ENCODE measurements around the gene ABCC1.

ABCC1 gene

DNA sequence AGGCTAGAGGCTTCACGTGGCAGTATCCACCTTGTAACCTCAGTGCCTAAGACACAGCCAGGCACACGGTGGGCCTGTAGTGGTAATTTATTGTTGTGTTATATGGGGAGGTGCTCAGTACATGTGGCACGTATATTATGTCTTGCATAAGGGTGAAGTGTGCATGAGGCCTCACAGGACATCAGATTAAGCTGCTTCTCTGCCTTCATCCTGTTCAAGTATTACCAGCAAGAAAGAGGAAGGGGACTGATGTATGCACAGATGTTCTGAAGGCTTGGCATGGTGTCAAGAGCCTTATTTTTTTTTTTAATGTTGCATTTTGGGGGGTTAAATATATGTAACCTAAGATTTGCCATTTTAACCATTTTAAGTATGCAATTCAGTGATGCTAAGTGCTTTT, 71.6 kb downstream of the ABCC1 start:
- peak; percentile 41 to 48 for DNase-seq
- TF ChIP-seq GATA1 (IDR thresholded peaks at IDR 0.05; ENCODE audit: low read depth, low read length) (no peak), POLR2A (IDR thresholded peaks at IDR 0.05; ENCODE audit: low read length) (no peak)

DNA sequence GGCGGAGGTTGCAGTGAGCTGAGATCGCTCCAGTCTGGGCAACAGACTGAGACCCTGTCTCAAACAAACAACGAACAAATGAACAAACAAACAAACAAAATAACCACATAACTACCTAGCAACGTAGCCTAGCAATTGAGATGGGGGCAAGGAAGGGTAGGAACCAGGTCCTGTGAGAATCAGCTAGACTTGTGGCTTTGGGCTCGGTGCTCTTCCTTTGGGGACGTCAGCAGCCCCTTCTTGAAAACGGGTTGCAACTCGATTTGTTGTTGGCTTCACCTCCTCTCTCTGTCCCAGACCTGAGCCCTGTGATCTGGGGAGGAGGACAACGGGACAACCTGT, 72.2 kb downstream of the ABCC1 start:
- TF ChIP-seq GATA1 (IDR thresholded peaks at IDR 0.05; ENCODE audit: low read depth, low read length): no peak
- DNase-seq: no peak

DNA sequence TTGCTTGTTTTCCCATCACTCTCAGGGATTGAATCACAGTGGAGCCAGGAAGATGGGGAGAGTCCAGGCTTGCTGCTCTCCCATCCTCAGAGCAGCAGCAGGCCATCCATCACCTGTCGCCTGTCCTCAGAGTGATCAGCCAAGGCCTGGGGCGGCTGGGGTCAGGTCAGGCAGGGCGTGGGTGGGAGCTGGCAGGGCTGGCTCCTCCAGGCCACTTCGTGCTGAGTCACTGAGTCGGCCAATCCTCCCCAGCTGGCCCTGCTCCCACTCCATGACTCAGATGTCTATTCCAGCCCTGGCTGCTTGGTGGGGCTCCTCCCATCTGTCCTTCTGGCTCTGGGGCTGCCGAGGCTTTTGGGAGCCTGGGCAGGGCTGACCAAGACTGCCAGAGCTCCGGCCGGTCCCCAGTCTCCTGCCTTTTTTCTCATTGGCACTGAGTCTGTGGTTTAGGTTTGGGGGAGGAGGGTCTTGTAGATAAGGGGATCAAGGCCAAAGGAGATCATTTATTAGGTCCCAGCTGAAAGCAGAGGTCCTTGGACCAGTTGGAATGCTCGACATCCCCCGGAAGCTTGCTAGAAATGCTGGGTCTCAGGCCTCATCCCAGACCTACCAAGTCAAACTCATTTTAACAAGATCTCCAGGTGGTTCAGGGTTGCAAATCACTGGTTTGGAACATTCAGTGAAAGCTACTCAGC, 72.7 kb downstream of the ABCC1 start:
- TF ChIP-seq POLR2A (IDR thresholded peaks at IDR 0.05; ENCODE audit: low read length) (peak; percentile 74), GATA1 (IDR thresholded peaks at IDR 0.05; ENCODE audit: low read depth, low read length) (no peak)
- DNase-seq: peak; percentile 96 to 97

DNA sequence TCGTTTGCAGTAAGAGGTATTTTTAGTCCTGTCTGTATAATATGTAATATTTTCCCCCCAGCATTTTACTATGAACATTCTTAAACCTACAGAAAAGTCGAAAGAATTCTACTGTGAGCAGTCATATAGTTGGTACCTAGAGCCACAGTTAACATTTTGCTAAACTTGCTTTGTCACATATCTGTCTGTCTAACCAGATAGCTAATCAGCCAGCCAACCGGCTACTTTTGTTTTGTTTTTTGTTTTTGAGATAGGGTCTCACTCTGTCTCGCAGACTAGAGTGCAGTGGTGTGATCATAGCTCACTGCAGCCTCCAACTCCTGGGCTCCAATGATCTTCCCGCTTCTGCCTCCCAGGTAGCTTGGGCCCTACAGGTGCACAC, 73.3 kb downstream of the ABCC1 start:
- DNase-seq: peak; percentile 82 to 92
- peak; percentile 30 for TF ChIP-seq POLR2A (IDR thresholded peaks at IDR 0.05; ENCODE audit: low read length)
- TF ChIP-seq GATA1 (IDR thresholded peaks at IDR 0.05; ENCODE audit: low read depth, low read length): no peak

DNA sequence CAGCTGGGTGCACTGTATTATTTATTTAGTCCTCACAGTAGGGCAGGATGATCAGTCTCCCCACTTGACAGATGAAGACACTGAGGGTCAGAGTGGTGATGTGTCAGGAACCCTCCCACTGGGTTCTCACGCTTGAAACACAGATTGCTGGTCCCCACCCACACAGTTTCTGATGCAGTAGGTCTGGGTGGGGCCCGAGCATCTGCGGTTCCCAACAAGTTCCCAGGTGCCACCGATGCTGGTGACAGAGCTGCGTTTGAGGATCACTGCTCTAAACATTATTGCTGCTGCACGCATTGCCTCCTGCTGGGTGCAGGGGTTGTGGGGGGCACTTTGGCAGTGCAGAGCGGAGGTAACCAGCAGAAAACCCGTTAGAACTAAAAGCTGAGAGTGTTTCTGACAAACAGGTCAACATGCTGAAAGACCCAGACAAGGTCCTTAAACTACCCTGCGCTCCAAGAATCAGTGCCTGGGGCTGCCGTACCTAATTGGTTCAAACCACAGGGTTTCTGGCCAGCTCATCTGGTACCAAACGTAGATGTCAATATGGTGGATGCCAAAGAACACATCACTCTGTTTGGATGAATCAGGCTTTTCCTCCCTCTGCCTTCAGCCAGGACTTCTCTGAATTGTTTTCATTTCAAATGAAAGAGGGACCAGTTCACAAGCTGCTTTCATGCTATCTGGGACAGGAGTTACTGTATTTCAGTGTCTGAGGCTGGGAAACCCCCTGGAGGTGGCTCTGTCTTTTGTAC, 76.0 kb downstream of the ABCC1 start:
- DNase-seq: peak in 1 of 2 experiments; percentile 20

DNA sequence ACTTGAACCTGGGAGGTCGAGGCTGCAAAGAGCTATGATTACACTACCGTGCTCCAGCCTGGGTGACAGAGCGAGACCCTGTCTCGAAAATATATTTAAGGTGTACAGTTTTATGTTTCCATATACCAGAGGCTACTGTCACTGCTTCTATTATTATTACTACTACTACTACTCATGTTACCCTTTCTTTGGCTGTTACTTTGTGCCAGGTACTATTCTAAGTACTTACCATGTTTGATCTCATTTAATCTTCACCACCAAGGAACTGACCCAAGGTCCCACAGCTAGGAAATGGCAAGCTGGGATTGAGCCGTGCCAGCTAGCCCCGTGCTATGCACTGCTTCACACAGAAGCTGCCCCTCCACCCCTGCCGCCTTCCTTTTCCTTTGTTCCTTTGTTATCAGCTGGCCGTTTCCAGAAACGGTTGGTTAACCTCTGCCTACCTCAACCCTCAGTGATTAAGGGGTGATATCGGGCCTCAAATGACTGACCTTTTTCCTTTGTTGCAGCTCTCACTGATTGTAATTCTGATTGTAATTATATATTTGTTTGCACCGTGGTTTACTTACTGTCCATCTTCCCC, 78.4 kb downstream of the ABCC1 start:
- TF ChIP-seq POLR2A (IDR thresholded peaks at IDR 0.05; ENCODE audit: low read length) (no peak), GATA1 (IDR thresholded peaks at IDR 0.05; ENCODE audit: low read depth, low read length) (no peak)
- peak in 1 of 2 experiments; percentile 38 for DNase-seq

More for the DNA sequence above, 76.0 kb downstream of the ABCC1 start:
- no peak for TF ChIP-seq POLR2A (IDR thresholded peaks at IDR 0.05; ENCODE audit: low read length)
- no peak for TF ChIP-seq GATA1 (IDR thresholded peaks at IDR 0.05; ENCODE audit: low read depth, low read length)

DNA sequence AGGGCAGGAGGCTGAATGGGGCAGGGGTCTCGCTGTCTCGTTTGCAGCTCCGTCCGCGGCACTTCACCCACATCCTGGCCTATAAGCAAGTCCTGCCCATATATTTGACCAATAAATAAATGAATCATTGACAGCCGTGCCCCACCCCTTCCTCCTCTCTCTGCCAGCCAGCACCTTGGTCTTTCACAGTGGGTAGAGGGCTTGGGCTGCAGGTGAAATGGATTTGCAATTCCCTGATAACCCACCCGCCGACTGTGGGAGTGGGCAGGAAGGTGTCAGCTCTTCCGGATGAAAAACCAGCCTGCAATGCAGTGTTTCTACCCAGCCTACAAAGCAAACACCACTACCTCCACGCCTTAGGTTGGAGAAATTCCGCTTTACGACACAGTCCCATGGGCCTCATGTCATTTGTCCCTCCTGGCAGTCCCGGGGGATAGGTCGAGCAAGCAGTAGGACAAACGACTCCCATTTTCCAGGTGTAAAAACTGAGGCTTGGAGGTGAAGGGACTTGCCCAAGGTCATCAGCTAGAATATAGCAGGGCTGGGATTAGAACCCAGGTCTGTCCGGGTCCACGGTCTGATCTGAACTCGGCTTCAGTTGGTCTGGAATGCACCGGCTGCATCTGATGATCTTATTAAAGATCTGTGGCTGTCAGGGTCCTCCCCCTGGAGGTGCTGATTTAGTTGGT, 79.0 kb downstream of the ABCC1 start:
- DNase-seq: no peak

DNA sequence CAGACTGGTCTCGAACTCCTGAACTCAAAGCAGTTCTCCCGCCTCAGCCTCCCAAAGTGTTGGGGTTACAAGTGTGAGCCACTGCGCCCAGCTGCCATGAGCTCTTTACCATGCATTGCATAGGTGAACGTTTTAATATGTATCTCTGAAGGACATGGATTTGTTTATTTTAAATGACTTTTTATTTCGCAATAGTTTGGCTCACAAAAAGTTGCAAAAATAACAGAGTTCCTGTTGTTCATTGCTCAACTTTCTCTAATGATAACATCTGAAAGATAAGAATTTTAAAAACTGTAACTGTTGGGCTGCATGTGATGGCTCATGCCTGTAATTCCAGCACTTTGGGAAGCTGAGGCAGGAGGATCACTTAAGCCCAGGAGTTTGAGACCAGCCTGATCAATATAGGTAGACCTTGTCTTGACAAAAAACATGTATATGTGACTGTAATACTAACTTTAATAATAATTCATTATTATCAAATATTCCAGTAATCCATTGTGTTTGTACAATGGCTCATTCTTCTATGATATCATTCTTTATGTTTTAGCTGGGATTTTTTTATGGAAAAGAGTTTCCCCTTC, 80.1 kb downstream of the ABCC1 start:
- no peak for TF ChIP-seq GATA1 (IDR thresholded peaks at IDR 0.05; ENCODE audit: low read depth, low read length)
- no peak for TF ChIP-seq POLR2A (IDR thresholded peaks at IDR 0.05; ENCODE audit: low read length)
- no peak for DNase-seq

More for the DNA sequence above, 79.0 kb downstream of the ABCC1 start:
- TF ChIP-seq GATA1 (IDR thresholded peaks at IDR 0.05; ENCODE audit: low read depth, low read length): no peak
- no peak for TF ChIP-seq POLR2A (IDR thresholded peaks at IDR 0.05; ENCODE audit: low read length)

DNA sequence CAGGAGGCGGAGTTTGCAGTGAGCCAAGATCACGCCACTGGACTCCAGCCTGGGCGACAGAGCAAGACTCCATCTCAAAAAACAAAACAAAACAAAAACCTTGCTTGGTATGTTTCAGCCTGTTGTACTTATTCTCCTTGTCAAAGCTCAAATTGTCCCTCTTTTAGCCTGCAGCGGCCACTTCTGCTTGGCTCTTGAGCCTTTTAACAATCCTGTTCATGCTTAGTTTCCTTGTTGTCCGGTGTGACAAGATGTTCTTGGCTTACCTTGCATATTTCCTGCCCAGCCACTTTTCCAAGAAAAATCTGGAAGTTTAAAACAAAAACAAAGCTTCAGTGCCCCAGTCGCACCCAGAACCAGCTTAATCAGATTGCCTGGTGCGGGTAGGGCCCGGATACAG, 81.0 kb downstream of the ABCC1 start:
- TF ChIP-seq POLR2A (IDR thresholded peaks at IDR 0.05; ENCODE audit: low read length) (no peak), GATA1 (IDR thresholded peaks at IDR 0.05; ENCODE audit: low read depth, low read length) (no peak)
- no peak for DNase-seq

DNA sequence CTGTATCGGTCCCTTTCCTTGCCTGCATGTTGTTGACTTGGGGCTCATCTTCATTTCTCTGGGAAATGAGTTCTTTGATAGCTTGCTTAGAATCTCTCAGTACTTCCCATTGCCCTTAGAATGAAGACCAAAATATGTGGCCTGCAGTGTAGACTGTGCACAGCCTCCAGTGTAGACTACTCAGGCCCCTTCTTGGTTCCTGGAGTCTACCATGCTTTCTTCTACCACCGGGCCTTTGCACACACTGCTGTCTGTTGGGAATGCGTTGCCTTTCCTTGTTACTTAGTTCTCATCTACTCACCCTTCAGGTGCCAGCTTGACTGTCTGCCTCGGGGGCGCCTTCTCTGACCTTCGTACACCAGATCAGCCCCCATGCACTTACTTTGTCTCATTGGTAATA, 82.0 kb downstream of the ABCC1 start:
- DNase-seq: no peak
- TF ChIP-seq GATA1 (IDR thresholded peaks at IDR 0.05; ENCODE audit: low read depth, low read length) (no peak), POLR2A (IDR thresholded peaks at IDR 0.05; ENCODE audit: low read length) (no peak)

DNA sequence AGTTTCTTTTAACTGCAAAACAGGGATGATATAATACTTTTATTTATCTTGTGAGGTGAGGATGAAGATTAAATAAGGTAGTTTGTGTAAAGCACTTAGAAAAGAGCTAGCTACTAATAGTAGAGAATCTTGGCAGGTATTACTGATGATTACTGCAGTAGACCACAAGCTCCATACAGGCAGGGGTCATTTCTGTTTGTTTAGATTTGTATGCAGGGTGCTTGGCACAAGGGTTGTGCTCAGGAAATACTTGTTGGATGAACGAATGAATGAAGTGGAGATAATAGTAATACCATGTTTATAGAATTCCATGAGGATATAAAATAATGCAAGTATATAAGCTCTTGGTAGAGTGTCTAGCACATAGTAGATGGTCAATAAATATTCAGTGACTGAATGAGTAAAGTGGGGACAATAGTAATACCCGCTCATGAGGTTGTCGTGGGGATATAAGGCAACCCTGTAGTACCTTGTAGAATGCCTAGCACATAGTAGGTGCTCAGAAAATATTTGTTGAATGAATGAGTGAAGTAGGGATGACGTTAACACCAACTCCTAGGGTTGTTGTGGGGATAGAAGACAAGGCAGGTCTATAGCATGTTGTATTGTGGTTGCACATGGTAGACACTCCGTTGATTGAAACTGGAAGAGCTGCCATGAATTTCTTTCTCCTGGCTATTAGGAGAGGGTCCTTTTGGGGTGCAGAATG, 83.0 kb downstream of the ABCC1 start:
- no peak for DNase-seq
- TF ChIP-seq POLR2A (IDR thresholded peaks at IDR 0.05; ENCODE audit: low read length): no peak
- TF ChIP-seq GATA1 (IDR thresholded peaks at IDR 0.05; ENCODE audit: low read depth, low read length): no peak

DNA sequence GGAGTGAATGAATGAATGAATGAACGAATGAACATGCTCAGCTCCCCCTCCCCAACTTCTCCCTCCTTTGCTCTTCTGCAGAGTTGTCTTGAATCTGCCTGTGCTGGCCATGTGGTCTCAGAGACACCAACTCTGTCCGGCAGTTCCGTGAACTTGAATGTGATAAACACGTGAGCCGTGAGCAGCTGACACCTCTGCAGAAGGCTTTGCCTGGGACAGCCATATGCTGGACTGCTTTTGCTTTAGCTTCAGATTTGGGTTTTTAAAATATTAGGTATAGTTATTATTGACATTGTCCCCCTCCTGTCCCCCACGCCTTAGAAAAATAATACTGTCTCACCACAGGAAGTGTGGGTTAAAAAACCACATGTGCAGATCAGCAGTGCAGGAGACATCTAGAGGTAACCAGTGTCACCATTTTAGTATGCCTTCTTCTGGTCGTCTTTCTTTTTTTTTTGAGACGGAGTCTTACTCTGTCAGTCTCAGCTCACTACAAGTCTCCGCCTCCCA, 83.8 kb downstream of the ABCC1 start:
- TF ChIP-seq POLR2A (IDR thresholded peaks at IDR 0.05; ENCODE audit: low read length): no peak
- no peak for TF ChIP-seq GATA1 (IDR thresholded peaks at IDR 0.05; ENCODE audit: low read depth, low read length)
- DNase-seq: no peak

DNA sequence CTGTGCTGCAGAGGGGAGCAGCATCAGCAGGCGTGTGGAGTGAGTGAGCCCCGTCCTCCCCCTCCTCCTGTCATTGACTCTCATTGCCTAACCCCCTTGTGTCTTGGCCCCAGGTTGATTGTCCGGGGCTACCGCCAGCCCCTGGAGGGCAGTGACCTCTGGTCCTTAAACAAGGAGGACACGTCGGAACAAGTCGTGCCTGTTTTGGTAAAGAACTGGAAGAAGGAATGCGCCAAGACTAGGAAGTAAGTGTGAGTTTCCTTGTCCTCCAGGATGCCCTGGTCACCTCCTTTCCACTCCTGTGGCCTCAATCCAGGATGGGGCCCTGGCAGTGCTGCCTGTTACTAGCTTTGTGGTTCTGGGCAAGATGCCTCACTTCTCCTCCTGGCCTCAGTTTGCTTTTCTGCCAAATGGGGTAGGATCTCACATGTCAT, 87.0 kb downstream of the ABCC1 start:
- TF ChIP-seq GATA1 (IDR thresholded peaks at IDR 0.05; ENCODE audit: low read depth, low read length) (no peak), POLR2A (IDR thresholded peaks at IDR 0.05; ENCODE audit: low read length) (no peak)
- DNase-seq: no peak
